ENCODE measurements around the gene GINS2. TPM values are rescaled to one million over a fixed set of nuclear protein-coding genes. Genes with fewer than 3 reads are reported as not detected.

The GINS2 gene
- total and polyA plus RNA-seq, 2 experiments from 2014 or later = 8.9 to 26.5 TPM

DNA sequence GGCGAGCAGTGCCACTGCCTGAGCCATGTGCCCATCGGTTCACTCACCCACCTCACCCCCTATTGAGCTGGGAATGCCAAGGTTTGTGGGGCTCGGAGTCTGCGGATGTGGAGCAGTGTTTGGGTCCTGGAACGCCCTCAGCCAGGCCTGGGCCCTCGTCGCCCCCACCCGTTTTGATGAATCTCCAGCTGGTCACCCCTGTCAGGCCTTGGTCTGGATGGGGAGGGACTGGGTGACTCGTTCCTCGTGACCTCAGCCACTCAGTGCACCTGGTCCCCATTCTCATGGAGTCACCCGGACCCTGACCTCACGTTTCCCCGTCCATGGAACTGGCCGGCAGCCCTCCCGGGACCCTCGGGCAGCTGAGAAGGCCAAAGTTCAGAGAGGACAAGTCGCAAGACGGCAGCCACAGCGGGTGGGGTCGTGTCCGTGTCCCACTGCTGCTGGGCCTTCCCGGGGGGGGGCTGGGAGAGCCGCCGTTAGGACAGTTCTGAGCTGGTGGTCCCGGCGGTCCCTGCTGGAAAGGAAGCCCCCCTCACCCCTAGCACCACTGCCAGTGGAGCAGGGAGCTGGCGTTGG lies 52.4 kb downstream of the GINS2 start:
- Histone ChIP-seq H3K27me3 (no peaks in the 10 kb centered on the region), H3K27ac (no peak overlapping the region), H3K36me3 (no peaks in the 10 kb centered on the region), H3K9me3 (ENCODE audit: low read depth) (no peaks in the 10 kb centered on the region), H3K4me3 (no peak overlapping the region), H3K4me1 (ENCODE audit: low read depth) (peaks cover 13% of the 10 kb centered on the region)
- no peak for DNase-seq (ENCODE audit: low read depth in 1 of 2, low spot score in 1 of 2)
- TF ChIP-seq, protein P1, sequence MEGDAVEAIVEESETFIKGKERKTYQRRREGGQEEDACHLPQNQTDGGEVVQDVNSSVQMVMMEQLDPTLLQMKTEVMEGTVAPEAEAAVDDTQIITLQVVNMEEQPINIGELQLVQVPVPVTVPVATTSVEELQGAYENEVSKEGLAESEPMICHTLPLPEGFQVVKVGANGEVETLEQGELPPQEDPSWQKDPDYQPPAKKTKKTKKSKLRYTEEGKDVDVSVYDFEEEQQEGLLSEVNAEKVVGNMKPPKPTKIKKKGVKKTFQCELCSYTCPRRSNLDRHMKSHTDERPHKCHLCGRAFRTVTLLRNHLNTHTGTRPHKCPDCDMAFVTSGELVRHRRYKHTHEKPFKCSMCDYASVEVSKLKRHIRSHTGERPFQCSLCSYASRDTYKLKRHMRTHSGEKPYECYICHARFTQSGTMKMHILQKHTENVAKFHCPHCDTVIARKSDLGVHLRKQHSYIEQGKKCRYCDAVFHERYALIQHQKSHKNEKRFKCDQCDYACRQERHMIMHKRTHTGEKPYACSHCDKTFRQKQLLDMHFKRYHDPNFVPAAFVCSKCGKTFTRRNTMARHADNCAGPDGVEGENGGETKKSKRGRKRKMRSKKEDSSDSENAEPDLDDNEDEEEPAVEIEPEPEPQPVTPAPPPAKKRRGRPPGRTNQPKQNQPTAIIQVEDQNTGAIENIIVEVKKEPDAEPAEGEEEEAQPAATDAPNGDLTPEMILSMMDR (IDR thresholded peaks at IDR 0.05; ENCODE audit: low read depth, low read length) = no peak

- no peaks in the 10 kb centered on the region for H3K9me3 ChIP-seq (ENCODE audit: low read depth)
- no peaks in the 10 kb centered on the region for H3K36me3 ChIP-seq
- H3K27ac ChIP-seq = no peak overlapping the region
- DNase-seq (ENCODE audit: low read depth in 1 of 2, low spot score in 1 of 2) = no peak
- peaks cover 13% of the 10 kb centered on the region for H3K4me1 ChIP-seq (ENCODE audit: low read depth)
- H3K27me3 ChIP-seq = no peaks in the 10 kb centered on the region
- H3K4me3 ChIP-seq = no peak overlapping the region
- TF ChIP-seq, protein P1 (IDR thresholded peaks at IDR 0.05; ENCODE audit: low read depth, low read length) = no peak
Observed at GRCh38 chr16:85635545-85636140, 53.1 kb downstream of the GINS2 start.

GRCh38 chr16:85634747-85635544 lies 53.8 kb downstream of the GINS2 start:
- Histone ChIP-seq H3K4me1 (ENCODE audit: low read depth) (peaks cover 13% of the 10 kb centered on the region), H3K36me3 (no peaks in the 10 kb centered on the region), H3K27me3 (no peaks in the 10 kb centered on the region), H3K27ac (no peak overlapping the region), H3K4me3 (no peak overlapping the region), H3K9me3 (ENCODE audit: low read depth) (no peaks in the 10 kb centered on the region)
- DNase-seq (ENCODE audit: low read depth in 1 of 2, low spot score in 1 of 2) = no peak
- TF ChIP-seq, protein P1 (IDR thresholded peaks at IDR 0.05; ENCODE audit: low read depth, low read length) = no peak

- Histone ChIP-seq H3K36me3 (no peaks in the 10 kb centered on the region), H3K4me1 (ENCODE audit: low read depth) (peaks cover 16% of the 10 kb centered on the region), H3K9me3 (ENCODE audit: low read depth) (no peaks in the 10 kb centered on the region), H3K4me3 (no peak overlapping the region), H3K27me3 (no peaks in the 10 kb centered on the region), H3K27ac (no peak overlapping the region)
- TF ChIP-seq, protein P1 (IDR thresholded peaks at IDR 0.05; ENCODE audit: low read depth, low read length) = no peak
- DNase-seq (ENCODE audit: low read depth in 1 of 2, low spot score in 1 of 2) = no peak
Observed at GRCh38 chr16:85633888-85634287, 54.9 kb downstream of the GINS2 start.

DNA sequence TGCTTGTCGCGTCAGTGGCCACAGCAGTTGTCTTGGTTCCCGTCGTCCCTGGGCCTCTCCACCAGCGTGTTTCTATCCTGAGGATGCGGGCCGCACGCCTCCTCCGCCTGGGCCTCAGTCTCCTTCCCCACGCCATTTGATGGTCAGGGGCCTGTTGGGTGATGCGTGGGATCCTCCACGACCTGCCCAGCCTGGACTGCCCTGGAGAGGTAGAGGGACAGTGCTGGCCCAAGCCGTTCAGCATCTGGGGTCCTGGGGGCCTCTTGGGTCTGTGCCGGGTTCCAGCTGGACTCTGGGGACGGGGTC lies 55.4 kb downstream of the GINS2 start:
- no peak overlapping the region for H3K4me3 ChIP-seq
- DNase-seq (ENCODE audit: low read depth in 1 of 2, low spot score in 1 of 2) = no peak
- H3K27me3 ChIP-seq = no peaks in the 10 kb centered on the region
- TF ChIP-seq, protein P1 (IDR thresholded peaks at IDR 0.05; ENCODE audit: low read depth, low read length) = no peak
- no peaks in the 10 kb centered on the region for H3K9me3 ChIP-seq (ENCODE audit: low read depth)
- no peak overlapping the region for H3K27ac ChIP-seq
- H3K4me1 ChIP-seq (ENCODE audit: low read depth) = peaks cover 21% of the 10 kb centered on the region
- H3K36me3 ChIP-seq = no peaks in the 10 kb centered on the region

Data from cardiac muscle cell (in vitro differentiated cells and primary cell).